ENCODE results near the gene HTR4.

- TF ChIP-seq MAX (IDR thresholded peaks at IDR 0.05; ENCODE audit: insufficient read depth, insufficient read length): no peak
- TF ChIP-seq CTCF (IDR thresholded peaks at IDR 0.05; ENCODE audit: extremely low read depth in 1 of 2, insufficient read depth in 1 of 2, low read depth in 1 of 2, low read length in 2 of 2): no peak
- no peak for TF ChIP-seq POLR2A (IDR thresholded peaks at IDR 0.05; ENCODE audit: low read depth, low read length)
- no peak for TF ChIP-seq POLR2AphosphoS5 (IDR thresholded peaks at IDR 0.05; ENCODE audit: insufficient read depth, low read depth, low read length)
- no peak for TF ChIP-seq MYC (IDR thresholded peaks at IDR 0.05; ENCODE audit: low read depth, low read length)
These were observed 30.2 kb upstream of the HTR4 start for GRCh38 chr5:148684528-148684927.
